NT2/D1 (cell line): ENCODE results near the gene EIF2B4.

ENCODE experiments used
- SUZ12 ChIP-seq: IDR thresholded peaks from 2 replicates; pipeline ENCODE4 v1.6.1; 2011; ENCODE audit not compliant: insufficient read length, insufficient read depth; ENCODE audit errors: extremely low read depth
- YY1 ChIP-seq: IDR thresholded peaks from 2 replicates; pipeline ENCODE4 v1.6.1; 2011; ENCODE audit not compliant: insufficient read length, insufficient read depth
- ZNF274 ChIP-seq: IDR thresholded peaks from 2 replicates; pipeline ENCODE4 v1.6.1; 2011; ENCODE audit warnings: mild to moderate bottlenecking, low read depth, low read length

DNA sequence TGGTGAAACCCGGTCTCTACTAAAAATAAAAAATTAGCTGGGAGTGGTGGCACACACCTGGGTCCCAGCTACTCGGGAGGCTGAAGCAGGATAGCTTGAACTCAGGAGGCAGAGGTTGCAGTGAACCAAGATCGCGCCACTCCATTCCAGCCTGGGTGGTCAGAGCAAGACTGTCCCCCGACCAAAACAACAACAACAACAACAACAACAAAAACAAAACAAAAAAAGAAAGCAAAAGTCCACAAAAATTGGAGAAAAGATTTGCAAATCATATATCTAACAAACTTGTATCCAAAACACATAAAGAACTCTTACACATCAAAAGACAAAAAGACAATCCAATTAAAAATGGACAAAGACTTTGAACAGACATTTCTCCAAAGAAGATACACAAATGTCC, 28.8 kb upstream of the EIF2B4 start:
- no peak for TF ChIP-seq YY1
- TF ChIP-seq SUZ12: no peak
- TF ChIP-seq ZNF274: no peak
